HCT116 (cell line): ENCODE measurements around the gene CADPS2. TPM values are rescaled to one million over a fixed set of nuclear protein-coding genes. Genes with fewer than 3 reads are reported as not detected.

Experiments used
- ATAC-seq: fragments of 200-7000 bp; cut with Tn5 transposase; 2 replicates; pipeline ENCODE4 v1.9.1; 2020; ENCODE audit warnings: mild to moderate bottlenecking, moderate library complexity
- BruUV-seq: library from RNA; stranded (reverse); fragments of 400-500 nt; replicated peaks from 2 replicates; lab custom pipeline; 2021; lab: Mats Ljungman, UMichigan
- CTCF ChIA-PET: fragments of 300-600 bp; sonication (Branson Sonifier 250); formaldehyde crosslinking; loops from one replicate; lab custom pipeline; 2021; ENCODE audit warnings: antibody characterized with exemption; lab: Charles Lee
- POLR2A ChIA-PET: fragments of 300-600, 350-600 bp; sonication (Branson Sonifier 250); formaldehyde crosslinking; loops from one replicate; lab custom pipeline; 2021; ENCODE audit warnings: antibody characterized with exemption; lab: Charles Lee
- RAD21 ChIA-PET, 2 experiments: fragments of 300-600 bp; sonication (Branson Sonifier 250); formaldehyde crosslinking; loops; one replicate each; lab custom pipeline; 2023; ENCODE audit warnings: low total read pairs in 2 of 2; ENCODE audit not compliant: uncharacterized antibody in 2 of 2, unreplicated experiment in 2 of 2, low non-redundant PET in 1 of 2; lab: Charles Lee
- DNase-seq: peaks from one replicate; pipeline ENCODE4 v3.0.0-alpha.2; 2010; ENCODE audit warnings: low read depth, low spot score
- H2AFZ ChIP-seq: fragments of 200-600 bp; shearing (Covaris generic), sonication (generic); 2 replicates; pipeline ENCODE4 v1.6.1; 2017; ENCODE audit warnings: low read depth, mixed run types, mixed read lengths, antibody characterized with exemption, low read length; ENCODE audit not compliant: poor library complexity, severe bottlenecking
- H3K27ac ChIP-seq: 2 replicates; pipeline ENCODE4 v1.5.1; 2012; ENCODE audit warnings: low read depth, low read length
- H3K27me3 ChIP-seq: fragments of 200-600 bp; sonication (generic); 2 replicates; pipeline ENCODE4 v1.6.1; 2016; ENCODE audit warnings: mixed run types, low read length, mixed read lengths; ENCODE audit not compliant: insufficient read depth
- H3K36me3 ChIP-seq, 2 experiments: fragments of 200-500 bp in 1 of 2; fragments of 200-600 bp in 1 of 2; sonication (Bioruptor generic) in 1 of 2; sonication (generic) in 1 of 2; 2 replicates each; pipeline versions ENCODE4 v1.5.1 to v1.6.1; 2014 to 2016; ENCODE audit warnings: low read length in 2 of 2, inconsistent platforms in 1 of 2, mixed read lengths in 1 of 2, mixed run types in 1 of 2; ENCODE audit not compliant: insufficient read depth in 2 of 2, control insufficient read depth in 1 of 2
- H3K4me1 ChIP-seq, 2 experiments: fragments of 200-600 bp in 1 of 2; sonication (generic) in 1 of 2; 2 replicates each; pipeline versions ENCODE4 v1.5.1 to v1.6.1; 2012 to 2017; ENCODE audit warnings: low read length in 2 of 2, inconsistent platforms in 1 of 2, mild to moderate bottlenecking in 1 of 2, mixed read lengths in 1 of 2, mixed run types in 1 of 2, moderate library complexity in 1 of 2; ENCODE audit not compliant: insufficient read depth in 2 of 2, control insufficient read depth in 1 of 2
- H3K4me2 ChIP-seq: fragments of 200-600 bp; sonication (generic); 2 replicates; pipeline ENCODE4 v1.6.1; 2017; ENCODE audit warnings: mixed run types, low read length, mixed read lengths
- H3K4me3 ChIP-seq, 2 experiments: fragments of 200-600 bp in 1 of 2; sonication (generic) in 1 of 2; replicated peaks in 1 of 2; 2 replicates each; pipeline ENCODE4 v1.5.1; 2011 to 2016; ENCODE audit warnings: low read length in 2 of 2, control low read depth in 1 of 2, low read depth in 1 of 2, mild to moderate bottlenecking in 1 of 2, mixed read lengths in 1 of 2, mixed run types in 1 of 2
- H3K79me2 ChIP-seq: fragments of 200-600 bp; sonication (generic); 2 replicates; pipeline ENCODE4 v1.6.1; 2017; ENCODE audit warnings: mild to moderate bottlenecking, mixed run types, low read length, moderate library complexity, mixed read lengths; ENCODE audit not compliant: insufficient read depth
- H3K9ac ChIP-seq: fragments of 200-600 bp; sonication (generic); 2 replicates; pipeline ENCODE4 v1.6.1; 2016; ENCODE audit warnings: low read length, mixed read lengths
- H3K9me2 ChIP-seq: fragments of 200-600 bp; sonication (generic), shearing (Covaris generic); 2 replicates; pipeline ENCODE4 v1.6.1; 2017; ENCODE audit warnings: mixed run types, mild to moderate bottlenecking, moderate library complexity; ENCODE audit not compliant: insufficient read depth
- H3K9me3 ChIP-seq, 2 experiments: fragments of 200-500 bp in 1 of 2; fragments of 200-600 bp in 1 of 2; sonication (Bioruptor generic) in 1 of 2; sonication (generic) in 1 of 2; 2 replicates each; pipeline ENCODE4 v1.6.1; 2014 to 2017; ENCODE audit warnings: low read length in 2 of 2, mixed read lengths in 2 of 2, inconsistent platforms in 1 of 2, low read depth in 1 of 2, mild to moderate bottlenecking in 1 of 2, mixed run types in 1 of 2, moderate library complexity in 1 of 2; ENCODE audit not compliant: control insufficient read depth in 1 of 2, insufficient read depth in 1 of 2
- H4K20me1 ChIP-seq: fragments of 200-600 bp; sonication (generic), shearing (Covaris generic); 2 replicates; pipeline ENCODE4 v1.6.1; 2017; ENCODE audit warnings: mixed run types, mild to moderate bottlenecking, moderate library complexity; ENCODE audit not compliant: insufficient read depth
- EZH2phosphoT487 ChIP-seq: fragments of 200-600 bp; IDR thresholded peaks from 2 replicates; pipeline ENCODE4 v1.6.1; 2018; ENCODE audit warnings: antibody characterized with exemption, borderline replicate concordance
- POLR2AphosphoS5 ChIP-seq: IDR thresholded peaks from 2 replicates; pipeline ENCODE4 v1.6.1; 2011; ENCODE audit warnings: mild to moderate bottlenecking, low read depth, low read length, moderate library complexity
- SIN3A ChIP-seq: IDR thresholded peaks from 2 replicates; pipeline ENCODE4 v1.6.1; 2012; ENCODE audit warnings: low read depth
- intact Hi-C: fragments of 100-400 bp; cut with micrococcal nuclease; formaldehyde crosslinking; loops from 2 replicates; pipeline ENCODE4 v1.10.0; 2022
- total RNA-seq: library from RNA; stranded (reverse); gene quantifications from one replicate; pipeline ENCODE4 v1.2.1, GENCODE V29; 2021; ENCODE audit not compliant: unreplicated experiment
- TF ChIP-seq, protein P1 (sequence below), 3 experiments: fragments of 200-600 bp in 1 of 3; sonication (generic) in 1 of 3; IDR thresholded peaks in 2 of 3; conservative IDR thresholded peaks in 1 of 3; 2 replicates each; pipeline ENCODE4 v1.5.1; 2012 to 2017; ENCODE audit warnings: low read depth in 2 of 3, low read length in 2 of 3, antibody characterized with exemption in 1 of 3, borderline replicate concordance in 1 of 3, control low read depth in 1 of 3, mild to moderate bottlenecking in 1 of 3, mixed read lengths in 1 of 3, mixed run types in 1 of 3, moderate library complexity in 1 of 3; ENCODE audit not compliant: insufficient read depth in 1 of 3

CADPS2 gene
- total RNA-seq, 1 experiment from 2014 or later = 7.5 TPM

DNA sequence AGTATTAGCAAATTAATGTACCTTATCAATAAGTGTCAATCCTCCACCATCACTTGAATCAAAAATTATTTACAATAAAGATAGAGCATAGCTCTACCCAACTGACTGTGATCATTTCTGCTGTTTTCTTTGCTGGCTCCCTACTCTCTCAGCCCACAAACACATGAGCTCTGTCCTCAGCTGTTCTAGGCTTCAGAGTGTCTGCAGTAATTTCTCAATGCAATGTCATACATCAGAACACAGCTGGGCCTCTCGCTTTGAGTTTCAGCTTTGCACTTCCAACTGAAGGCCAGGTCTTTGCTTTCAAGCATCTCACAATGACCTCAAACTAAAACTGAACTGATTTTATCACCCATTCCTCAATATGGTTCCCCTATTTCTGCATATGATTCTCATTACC is 243.0 kb downstream of the CADPS2 start:
- Histone ChIP-seq H4K20me1 (no peaks in the 10 kb centered on the region), H3K4me3 (no peak overlapping the region), H3K4me1 (no peaks in the 10 kb centered on the region), H3K27me3 (no peaks in the 10 kb centered on the region)
- POLR2A ChIA-PET = no interaction called here
- no TSS peak for BruUV-seq
- TF ChIP-seq, protein P1, sequence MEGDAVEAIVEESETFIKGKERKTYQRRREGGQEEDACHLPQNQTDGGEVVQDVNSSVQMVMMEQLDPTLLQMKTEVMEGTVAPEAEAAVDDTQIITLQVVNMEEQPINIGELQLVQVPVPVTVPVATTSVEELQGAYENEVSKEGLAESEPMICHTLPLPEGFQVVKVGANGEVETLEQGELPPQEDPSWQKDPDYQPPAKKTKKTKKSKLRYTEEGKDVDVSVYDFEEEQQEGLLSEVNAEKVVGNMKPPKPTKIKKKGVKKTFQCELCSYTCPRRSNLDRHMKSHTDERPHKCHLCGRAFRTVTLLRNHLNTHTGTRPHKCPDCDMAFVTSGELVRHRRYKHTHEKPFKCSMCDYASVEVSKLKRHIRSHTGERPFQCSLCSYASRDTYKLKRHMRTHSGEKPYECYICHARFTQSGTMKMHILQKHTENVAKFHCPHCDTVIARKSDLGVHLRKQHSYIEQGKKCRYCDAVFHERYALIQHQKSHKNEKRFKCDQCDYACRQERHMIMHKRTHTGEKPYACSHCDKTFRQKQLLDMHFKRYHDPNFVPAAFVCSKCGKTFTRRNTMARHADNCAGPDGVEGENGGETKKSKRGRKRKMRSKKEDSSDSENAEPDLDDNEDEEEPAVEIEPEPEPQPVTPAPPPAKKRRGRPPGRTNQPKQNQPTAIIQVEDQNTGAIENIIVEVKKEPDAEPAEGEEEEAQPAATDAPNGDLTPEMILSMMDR (IDR thresholded peaks at IDR 0.05 in 2 of 3, conservative IDR thresholded peaks at IDR 0.05 in 1 of 3; ENCODE audit: borderline replicate concordance in 1 of 3, insufficient read depth in 1 of 3, low read depth in 2 of 3, low read length in 2 of 3) = no peak
- TF ChIP-seq EZH2phosphoT487 (no peak), SIN3A (no peak)
- TF ChIP-seq, all 23 proteins: peak for 0
- H2AFZ ChIP-seq = no peak overlapping the region
- H3K4me2 ChIP-seq = no peak overlapping the region
- no peak overlapping the region for H3K9ac ChIP-seq
- no peak for DNase-seq
- H3K27ac ChIP-seq = no peak overlapping the region
- H3K36me3 ChIP-seq = no peaks in the 10 kb centered on the region
- no peaks in the 10 kb centered on the region for H3K9me2 ChIP-seq
- H3K79me2 ChIP-seq = no peaks in the 10 kb centered on the region
- intact Hi-C loops = no loop called here
- ChIA-PET RAD21 (no interaction called here), CTCF (no interaction called here)
- H3K9me3 ChIP-seq = no peaks in the 10 kb centered on the region
- no peak for ATAC-seq

DNA sequence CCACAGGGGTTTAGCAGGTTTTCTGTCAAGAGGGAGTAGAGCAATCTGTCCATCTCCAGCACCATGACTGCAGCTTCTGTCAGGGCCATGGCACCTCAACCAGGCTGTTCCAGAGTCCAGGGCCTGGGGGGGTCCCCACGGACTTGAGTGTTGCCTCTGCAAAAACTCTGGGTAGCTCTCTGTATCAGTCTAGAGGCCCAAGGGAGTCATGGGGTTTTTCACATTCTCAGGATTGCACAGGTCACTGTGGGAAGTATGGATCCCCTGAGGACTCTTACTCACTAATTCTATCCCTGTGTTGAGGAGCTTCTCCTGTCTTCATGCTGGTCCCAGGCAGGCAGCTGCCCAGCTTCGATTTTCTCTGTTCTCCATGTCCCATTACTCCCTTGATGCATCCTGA is 247.8 kb downstream of the CADPS2 start:
- no TSS peak for BruUV-seq
- no peak overlapping the region for H3K27ac ChIP-seq
- H3K9ac ChIP-seq = no peak overlapping the region
- no peak for ATAC-seq
- H3K4me3 ChIP-seq = no peak overlapping the region
- TF ChIP-seq POLR2AphosphoS5 = no peak
- H4K20me1 ChIP-seq = no peaks in the 10 kb centered on the region
- H3K4me1 ChIP-seq = no peaks in the 10 kb centered on the region
- no peak overlapping the region for H3K4me2 ChIP-seq
- DNase-seq = no peak
- ChIA-PET RAD21 (no interaction called here), CTCF (no interaction called here), POLR2A (no interaction called here)
- H3K79me2 ChIP-seq = no peaks in the 10 kb centered on the region
- intact Hi-C loops = no loop called here
- no peaks in the 10 kb centered on the region for H3K27me3 ChIP-seq
- no peaks in the 10 kb centered on the region for H3K9me3 ChIP-seq
- H3K9me2 ChIP-seq = no peaks in the 10 kb centered on the region
- no peaks in the 10 kb centered on the region for H3K36me3 ChIP-seq
- H2AFZ ChIP-seq = no peak overlapping the region
